Ovary (tissue), 3 donors: ENCODE data around the gene LRCH1.

ENCODE experiments used
- CTCF ChIP-seq, 3 donors: fragments of 450-650 bp in 2 of 3; fragments of 200-600 bp in 1 of 3; IDR thresholded peaks; one replicate each; pipeline versions ENCODE4 v1.5.1 to v1.8.0; 2016 to 2022; ENCODE audit warnings: antibody characterized with exemption in 3 of 3, mild to moderate bottlenecking in 1 of 3
- POLR2A ChIP-seq: fragments of 450-650 bp; IDR thresholded peaks from one replicate; pipeline ENCODE4 v1.6.1; 2017; ENCODE audit warnings: antibody characterized with exemption, mild to moderate bottlenecking, moderate library complexity
- donor health status: DM: no; HTN: no; CAD: no.

GRCh38 chr13:46571189-46571908 is 18.4 kb downstream of the LRCH1 start:
- TF ChIP-seq CTCF (IDR thresholded peaks at IDR 0.05): no peak
- TF ChIP-seq POLR2A: no peak
